Uterus (tissue), 4 donors: ENCODE data around the gene LARP1. TPM values are rescaled to one million over a fixed set of nuclear protein-coding genes. Genes with fewer than 3 reads are reported as not detected.

ENCODE experiments used
- DNase-seq, 2 donors: peaks; one replicate each; pipeline ENCODE4 v3.0.0-alpha.2; 2019 to 2020
- H3K27ac ChIP-seq, 2 donors: fragments of 200-600 bp; sonication (generic); 1 replicate in 1 of 2; 2 replicates in 1 of 2; pipeline ENCODE4 v1.5.1; 2016 to 2018
- H3K27me3 ChIP-seq, 2 donors: fragments of 200-600 bp; sonication (generic); one replicate each; pipeline ENCODE4 v1.5.1; 2018 to 2019; ENCODE audit warnings: control low read depth in 1 of 2
- H3K36me3 ChIP-seq, 2 donors: fragments of 200-600 bp; sonication (generic); one replicate each; pipeline ENCODE4 v1.5.1; 2019; ENCODE audit warnings: control low read depth in 1 of 2
- H3K4me1 ChIP-seq, 2 donors: fragments of 200-600 bp; sonication (generic); one replicate each; pipeline ENCODE4 v1.5.1; 2018 to 2019; ENCODE audit warnings: control low read depth in 1 of 2
- H3K4me3 ChIP-seq, 2 donors: fragments of 200-600 bp; sonication (generic); 1 replicate in 1 of 2; 2 replicates in 1 of 2; pipeline ENCODE4 v1.5.1; 2018 to 2019; ENCODE audit warnings: mild to moderate bottlenecking in 1 of 2
- H3K9me3 ChIP-seq, 2 donors: fragments of 200-600 bp; sonication (generic); one replicate each; pipeline ENCODE4 v1.5.1; 2019; ENCODE audit warnings: control low read depth in 1 of 2
- CTCF ChIP-seq, 4 experiments: fragments of 200-600 bp in 2 of 4; fragments of 450-650 bp in 2 of 4; sonication (generic) in 2 of 4; IDR thresholded peaks; one replicate each; pipeline ENCODE4 v1.5.1; 2016 to 2019; ENCODE audit warnings: antibody characterized with exemption in 4 of 4, mild to moderate bottlenecking in 2 of 4, moderate library complexity in 1 of 4
- POLR2A ChIP-seq, 2 donors: fragments of 450-650 bp; IDR thresholded peaks; one replicate each; pipeline ENCODE4 v1.6.1; 2016; ENCODE audit warnings: antibody characterized with exemption in 2 of 2, mild to moderate bottlenecking in 1 of 2, moderate library complexity in 1 of 2
- intact Hi-C: fragments of 100-400 bp; cut with DNase I; formaldehyde crosslinking; loops from one replicate; pipeline ENCODE4 v1.15.1; 2023; ENCODE audit warnings: low total_unique reads
- total RNA-seq, 4 donors: library from RNA; depleted of rRNA in 3 of 4; stranded (reverse); fragments of >200 nt in 3 of 4; gene quantifications; one replicate each; pipeline versions ENCODE4 v1.1.0 to v1.2.4, GENCODE V29; 2014 to 2023
- donor health status: DM: yes; HTN: yes; CAD: no.

Gene LARP1
- total RNA-seq, 4 donors from 2014 or later = 33.3 to 202 (median 47.1) TPM

GRCh38 chr5:154768207-154768606 is 13.0 kb downstream of the LARP1 start:
- Histone ChIP-seq H3K4me3 (no peak overlapping the region), H3K27ac (no peak overlapping the region), H3K9me3 (no peaks in the 10 kb centered on the region), H3K4me1 (peaks cover 9 to 35% of the 10 kb centered on the region in 2 donors), H3K36me3 (no peaks in the 10 kb centered on the region), H3K27me3 (no peaks in the 10 kb centered on the region)
- intact Hi-C loops = no loop called here
- TF ChIP-seq CTCF (IDR thresholded peaks at IDR 0.05) = no peak
- no peak for TF ChIP-seq POLR2A (IDR thresholded peaks at IDR 0.05)
- DNase-seq = no peak

GRCh38 chr5:154770111-154770510 is 14.9 kb downstream of the LARP1 start:
- Histone ChIP-seq H3K4me1 (peaks cover 9 to 44% of the 10 kb centered on the region in 2 donors), H3K27ac (peak overlapping the region in 1 of 2 donors; percentile 2)

GRCh38 chr5:154771383-154771901 is 16.3 kb downstream of the LARP1 start:
- H3K27me3 ChIP-seq = no peaks in the 10 kb centered on the region
- DNase-seq = peak in 1 of 2 donors; percentile 27
- H3K4me3 ChIP-seq = peak overlapping the region in 1 of 2 donors; percentile 5
- H3K36me3 ChIP-seq = no peaks in the 10 kb centered on the region
- TF ChIP-seq CTCF (IDR thresholded peaks at IDR 0.05) (no peak), POLR2A (IDR thresholded peaks at IDR 0.05) (no peak)
- intact Hi-C loops = no loop called here
- no peaks in the 10 kb centered on the region for H3K9me3 ChIP-seq
- peak overlapping the region; percentile 22 to 51 for H3K27ac ChIP-seq
- H3K4me1 ChIP-seq = peaks cover 9 to 50% of the 10 kb centered on the region in 2 donors

More at GRCh38 chr5:154770111-154770510, 14.9 kb downstream of the LARP1 start:
- Histone ChIP-seq H3K9me3 (no peaks in the 10 kb centered on the region), H3K4me3 (no peak overlapping the region), H3K27me3 (no peaks in the 10 kb centered on the region), H3K36me3 (no peaks in the 10 kb centered on the region)
- TF ChIP-seq CTCF (IDR thresholded peaks at IDR 0.05) (no peak), POLR2A (IDR thresholded peaks at IDR 0.05) (no peak)
- intact Hi-C loops = no loop called here
- DNase-seq = no peak

- H3K27ac ChIP-seq = no peak overlapping the region
- TF ChIP-seq CTCF (IDR thresholded peaks at IDR 0.05) (no peak), POLR2A (IDR thresholded peaks at IDR 0.05) (no peak)
- no peak for DNase-seq
- H3K4me1 ChIP-seq = peaks cover 5 to 38% of the 10 kb centered on the region in 2 donors
- intact Hi-C loops = no loop called here
- H3K4me3 ChIP-seq = no peak overlapping the region
- H3K36me3 ChIP-seq = no peaks in the 10 kb centered on the region
- H3K9me3 ChIP-seq = no peaks in the 10 kb centered on the region
- no peaks in the 10 kb centered on the region for H3K27me3 ChIP-seq
Measured at GRCh38 chr5:154773326-154773725, 18.1 kb downstream of the LARP1 start.

- H3K27me3 ChIP-seq = no peaks in the 10 kb centered on the region
- no peak overlapping the region for H3K4me3 ChIP-seq
- peaks cover 0 to 28% of the 10 kb centered on the region in 2 donors for H3K4me1 ChIP-seq
- no peak for TF ChIP-seq CTCF (IDR thresholded peaks at IDR 0.05)
- TF ChIP-seq POLR2A (IDR thresholded peaks at IDR 0.05) = no peak
- intact Hi-C loops = no loop called here
- H3K36me3 ChIP-seq = no peaks in the 10 kb centered on the region
- H3K27ac ChIP-seq = no peak overlapping the region
- no peak for DNase-seq
- no peaks in the 10 kb centered on the region for H3K9me3 ChIP-seq
Measured at GRCh38 chr5:154776167-154776566, 21.0 kb downstream of the LARP1 start.
